ENCODE measurements around the gene FNDC7.
"Not testable (repeated sequence)": the region's sequence is repeated elsewhere in the genome, so short reads cannot be mapped to it uniquely, and the experiment has no call there.

FNDC7 gene

GRCh38 chr1:108665771-108666170 is 46.9 kb upstream of the FNDC7 start:
- Histone ChIP-seq H2BK15ac (ENCODE audit: low read depth, poor library complexity, severe bottlenecking) (no peak overlapping the region), H3K18ac (ENCODE audit: low read depth in 1 of 2, low read length in 2 of 2) (no peak overlapping the region), H2BK12ac (ENCODE audit: low read length in 2 of 2) (no peak overlapping the region), H3K4me2 (ENCODE audit: low read length, poor library complexity, severe bottlenecking) (no peak overlapping the region), H3K23ac (ENCODE audit: low read length in 2 of 2) (no peak overlapping the region), H3K9ac (ENCODE audit: low read length) (no peak overlapping the region), H3K27ac (ENCODE audit: low read length, poor library complexity, severe bottlenecking) (no peak overlapping the region), H3K27me3 (ENCODE audit: control insufficient read depth in 1 of 2, insufficient read depth in 1 of 2, low read length in 2 of 2) (no peaks in the 10 kb centered on the region), H3K4me3 (ENCODE audit: insufficient read depth in 1 of 2, low read depth in 1 of 2, low read length in 2 of 2) (no peak overlapping the region), H3K14ac (ENCODE audit: low read length in 2 of 2) (no peak overlapping the region), H4K91ac (ENCODE audit: low read length) (no peak overlapping the region), H2BK120ac (ENCODE audit: low read depth, low read length) (no peak overlapping the region), H3K9me3 (ENCODE audit: control insufficient read depth, low read length) (no peaks in the 10 kb centered on the region), H3K4me1 (ENCODE audit: control insufficient read depth, insufficient read depth, low read depth, low read length) (peaks cover 8% of the 10 kb centered on the region), H3K36me3 (ENCODE audit: control insufficient read depth in 1 of 2, insufficient read depth in 2 of 2, low read depth in 1 of 2, low read length in 2 of 2) (no peaks in the 10 kb centered on the region), H3K79me1 (replicated peaks; ENCODE audit: low read length, poor library complexity, severe bottlenecking) (no peaks in the 10 kb centered on the region), H3K4ac (ENCODE audit: low read depth in 1 of 2, low read length in 2 of 2) (no peak overlapping the region), H2BK5ac (ENCODE audit: low read depth, low read length, poor library complexity, severe bottlenecking) (no peak overlapping the region), H2AK5ac (ENCODE audit: low read length, severe bottlenecking) (no peak overlapping the region), H2AFZ (ENCODE audit: low read depth, low read length) (no peak overlapping the region), H4K8ac (ENCODE audit: low read length) (no peak overlapping the region)
- DNase-seq, result no peak
- WGBS, result 92% methylated on average over 1 of the region's 1 CpG

- H3K4me1 ChIP-seq (ENCODE audit: control insufficient read depth, insufficient read depth, low read depth, low read length); H3K36me3 ChIP-seq (ENCODE audit: control insufficient read depth in 1 of 2, insufficient read depth in 2 of 2, low read depth in 1 of 2, low read length in 2 of 2); H3K14ac ChIP-seq (ENCODE audit: low read length in 2 of 2); H3K79me1 ChIP-seq (replicated peaks; ENCODE audit: low read length, poor library complexity, severe bottlenecking); H3K23ac ChIP-seq (ENCODE audit: low read length in 2 of 2); H4K91ac ChIP-seq (ENCODE audit: low read length); H3K9me3 ChIP-seq (ENCODE audit: control insufficient read depth, low read length); H4K8ac ChIP-seq (ENCODE audit: low read length); H3K27me3 ChIP-seq (ENCODE audit: control insufficient read depth in 1 of 2, insufficient read depth in 1 of 2, low read length in 2 of 2); H3K4ac ChIP-seq (ENCODE audit: low read depth in 1 of 2, low read length in 2 of 2); DNase-seq; H2BK12ac ChIP-seq (ENCODE audit: low read length in 2 of 2); H3K4me3 ChIP-seq (ENCODE audit: insufficient read depth in 1 of 2, low read depth in 1 of 2, low read length in 2 of 2); H2AFZ ChIP-seq (ENCODE audit: low read depth, low read length); H3K18ac ChIP-seq (ENCODE audit: low read depth in 1 of 2, low read length in 2 of 2); H3K9ac ChIP-seq (ENCODE audit: low read length); H2BK120ac ChIP-seq (ENCODE audit: low read depth, low read length); H2AK5ac ChIP-seq (ENCODE audit: low read length, severe bottlenecking); H2BK5ac ChIP-seq (ENCODE audit: low read depth, low read length, poor library complexity, severe bottlenecking); H3K27ac ChIP-seq (ENCODE audit: low read length, poor library complexity, severe bottlenecking); H3K4me2 ChIP-seq (ENCODE audit: low read length, poor library complexity, severe bottlenecking); H2BK15ac ChIP-seq (ENCODE audit: low read depth, poor library complexity, severe bottlenecking): not testable (repeated sequence)
- WGBS, result 95% methylated on average over 24 of the region's 28 CpGs
Observed at GRCh38 chr1:108667422-108667821, 45.3 kb upstream of the FNDC7 start.

- no peak overlapping the region for H3K23ac ChIP-seq (ENCODE audit: low read length in 2 of 2)
- peaks cover 0 to 3% of the 10 kb centered on the region in 2 experiments for H3K27me3 ChIP-seq (ENCODE audit: control insufficient read depth in 1 of 2, insufficient read depth in 1 of 2, low read length in 2 of 2)
- H2BK5ac ChIP-seq (ENCODE audit: low read depth, low read length, poor library complexity, severe bottlenecking), result no peak overlapping the region
- DNase-seq, result no peak
- H3K9ac ChIP-seq (ENCODE audit: low read length), result no peak overlapping the region
- H3K4me2 ChIP-seq (ENCODE audit: low read length, poor library complexity, severe bottlenecking), result no peak overlapping the region
- no peaks in the 10 kb centered on the region for H3K4me1 ChIP-seq (ENCODE audit: control insufficient read depth, insufficient read depth, low read depth, low read length)
- H3K9me3 ChIP-seq (ENCODE audit: control insufficient read depth, low read length), result peaks cover 5% of the 10 kb centered on the region
- H3K14ac ChIP-seq (ENCODE audit: low read length in 2 of 2), result no peak overlapping the region
- no peak overlapping the region for H2BK120ac ChIP-seq (ENCODE audit: low read depth, low read length)
- H3K36me3 ChIP-seq (ENCODE audit: control insufficient read depth in 1 of 2, insufficient read depth in 2 of 2, low read depth in 1 of 2, low read length in 2 of 2), result no peaks in the 10 kb centered on the region
- H3K27ac ChIP-seq (ENCODE audit: low read length, poor library complexity, severe bottlenecking), result no peak overlapping the region
- H4K91ac ChIP-seq (ENCODE audit: low read length), result no peak overlapping the region
- H2BK15ac ChIP-seq (ENCODE audit: low read depth, poor library complexity, severe bottlenecking), result no peak overlapping the region
- no peak overlapping the region for H2BK12ac ChIP-seq (ENCODE audit: low read length in 2 of 2)
- H3K79me1 ChIP-seq (replicated peaks; ENCODE audit: low read length, poor library complexity, severe bottlenecking), result no peaks in the 10 kb centered on the region
- H2AFZ ChIP-seq (ENCODE audit: low read depth, low read length), result no peak overlapping the region
- no peak overlapping the region for H3K4me3 ChIP-seq (ENCODE audit: insufficient read depth in 1 of 2, low read depth in 1 of 2, low read length in 2 of 2)
- H3K4ac ChIP-seq (ENCODE audit: low read depth in 1 of 2, low read length in 2 of 2), result no peak overlapping the region
- no peak overlapping the region for H3K18ac ChIP-seq (ENCODE audit: low read depth in 1 of 2, low read length in 2 of 2)
- H2AK5ac ChIP-seq (ENCODE audit: low read length, severe bottlenecking), result no peak overlapping the region
- no peak overlapping the region for H4K8ac ChIP-seq (ENCODE audit: low read length)
Observed at GRCh38 chr1:108668777-108669176, 43.9 kb upstream of the FNDC7 start.

GRCh38 chr1:108669679-108670078 is 43.0 kb upstream of the FNDC7 start:
- WGBS, result 69% methylated on average over 4 of the region's 7 CpGs
- Histone ChIP-seq H2BK15ac (ENCODE audit: low read depth, poor library complexity, severe bottlenecking) (no peak overlapping the region), H3K27me3 (ENCODE audit: control insufficient read depth in 1 of 2, insufficient read depth in 1 of 2, low read length in 2 of 2) (peaks cover 0 to 3% of the 10 kb centered on the region in 2 experiments), H2BK12ac (ENCODE audit: low read length in 2 of 2) (no peak overlapping the region), H3K36me3 (ENCODE audit: control insufficient read depth in 1 of 2, insufficient read depth in 2 of 2, low read depth in 1 of 2, low read length in 2 of 2) (no peaks in the 10 kb centered on the region), H2BK5ac (ENCODE audit: low read depth, low read length, poor library complexity, severe bottlenecking) (no peak overlapping the region), H3K14ac (ENCODE audit: low read length in 2 of 2) (no peak overlapping the region), H3K4ac (ENCODE audit: low read depth in 1 of 2, low read length in 2 of 2) (no peak overlapping the region), H3K4me2 (ENCODE audit: low read length, poor library complexity, severe bottlenecking) (no peak overlapping the region), H2AFZ (ENCODE audit: low read depth, low read length) (no peak overlapping the region), H4K91ac (ENCODE audit: low read length) (no peak overlapping the region), H3K18ac (ENCODE audit: low read depth in 1 of 2, low read length in 2 of 2) (no peak overlapping the region), H3K4me1 (ENCODE audit: control insufficient read depth, insufficient read depth, low read depth, low read length) (no peaks in the 10 kb centered on the region), H3K27ac (ENCODE audit: low read length, poor library complexity, severe bottlenecking) (no peak overlapping the region), H3K9ac (ENCODE audit: low read length) (no peak overlapping the region), H3K23ac (ENCODE audit: low read length in 2 of 2) (no peak overlapping the region), H2AK5ac (ENCODE audit: low read length, severe bottlenecking) (no peak overlapping the region), H3K4me3 (ENCODE audit: insufficient read depth in 1 of 2, low read depth in 1 of 2, low read length in 2 of 2) (no peak overlapping the region), H2BK120ac (ENCODE audit: low read depth, low read length) (no peak overlapping the region), H3K79me1 (replicated peaks; ENCODE audit: low read length, poor library complexity, severe bottlenecking) (no peaks in the 10 kb centered on the region), H4K8ac (ENCODE audit: low read length) (no peak overlapping the region), H3K9me3 (ENCODE audit: control insufficient read depth, low read length) (peaks cover 5% of the 10 kb centered on the region)
- DNase-seq, result no peak
